Hepatocyte (in vitro differentiated cells): Measurements from ENCODE around the gene FANCB. TPM values are rescaled to one million over a fixed set of nuclear protein-coding genes. Genes with fewer than 3 reads are reported as not detected.

ENCODE experiments used
- DNase-seq: peaks from one replicate; pipeline ENCODE4 v3.0.0-alpha.2; 2016; ENCODE audit warnings: low spot score
- H2AFZ ChIP-seq: fragments of 200-600 bp; sonication (generic); 2 replicates; pipeline ENCODE4 v1.6.0; 2016; ENCODE audit warnings: antibody characterized with exemption, mild to moderate bottlenecking
- H3K27ac ChIP-seq: fragments of 200-600 bp; sonication (generic); 2 replicates; pipeline ENCODE4 v1.5.1; 2016; ENCODE audit warnings: mild to moderate bottlenecking
- H3K27me3 ChIP-seq: fragments of 200-600 bp; sonication (generic); 2 replicates; pipeline ENCODE4 v1.6.1; 2016
- H3K36me3 ChIP-seq: fragments of 200-600 bp; sonication (generic); replicated peaks from 2 replicates; pipeline ENCODE4 v1.5.1; 2016; ENCODE audit warnings: low read depth; ENCODE audit not compliant: insufficient read depth
- H3K4me1 ChIP-seq: fragments of 200-600 bp; sonication (generic); 2 replicates; pipeline ENCODE4 v1.5.1; 2016; ENCODE audit warnings: mild to moderate bottlenecking, moderate library complexity; ENCODE audit not compliant: insufficient read depth
- H3K4me2 ChIP-seq: fragments of 200-600 bp; sonication (generic); 2 replicates; pipeline ENCODE4 v1.6.0; 2016
- H3K4me3 ChIP-seq: fragments of 200-600 bp; sonication (generic); 2 replicates; pipeline ENCODE4 v1.5.1; 2016; ENCODE audit warnings: mild to moderate bottlenecking
- H3K79me2 ChIP-seq: fragments of 200-600 bp; sonication (generic); 2 replicates; pipeline ENCODE4 v1.6.0; 2017; ENCODE audit warnings: mild to moderate bottlenecking
- H3K9me2 ChIP-seq: fragments of 200-600 bp; sonication (generic); replicated peaks from 2 replicates; pipeline ENCODE4 v1.6.0; 2017; ENCODE audit warnings: mild to moderate bottlenecking; ENCODE audit not compliant: insufficient read depth
- H3K9me3 ChIP-seq: fragments of 200-600 bp; sonication (generic); 2 replicates; pipeline ENCODE4 v1.5.1; 2016; ENCODE audit warnings: low read depth, mild to moderate bottlenecking
- H4K20me1 ChIP-seq: fragments of 200-600 bp; sonication (generic); 2 replicates; pipeline ENCODE4 v1.6.0; 2016; ENCODE audit warnings: mild to moderate bottlenecking; ENCODE audit not compliant: insufficient read depth, poor library complexity, severe bottlenecking
- CTCF ChIP-seq: fragments of 200-600 bp; sonication (generic); IDR thresholded peaks from 2 replicates; pipeline ENCODE4 v1.5.1; 2016; ENCODE audit warnings: antibody characterized with exemption, mild to moderate bottlenecking; ENCODE audit not compliant: poor library complexity
- EZH2 ChIP-seq: fragments of 200-600 bp; sonication (generic); IDR thresholded peaks from 2 replicates; pipeline ENCODE4 v1.6.1; 2016; ENCODE audit warnings: antibody characterized with exemption, mild to moderate bottlenecking, borderline replicate concordance
- EZH2phosphoT487 ChIP-seq: fragments of 200-600 bp; sonication (generic); IDR thresholded peaks from one replicate; pipeline ENCODE4 v1.6.1; 2018; ENCODE audit warnings: antibody characterized with exemption, mild to moderate bottlenecking, low read depth, moderate library complexity; ENCODE audit not compliant: unreplicated experiment, severe bottlenecking
- WGBS: methylation state at CpG from one replicate; pipeline ENCODE4 v1.1.6; 2016; ENCODE audit warnings: low lambda C conversion rate; ENCODE audit errors: missing lambda C conversion rate; 5-methylcytosine and 5-hydroxymethylcytosine counted together
- polyA plus RNA-seq: library from polyadenylated mRNA; unstranded; fragments of >200 nt; fragmentation: Nextera tagmentation; extraction: Ambion mirVana; gene quantifications from 2 replicates; pipeline ENCODE4 v1.2.1, GENCODE V29; 2016
- total RNA-seq: library from RNA; depleted of rRNA; stranded (reverse); fragments of >200 nt; gene quantifications from 2 replicates; pipeline ENCODE4 v1.2.3, GENCODE V29; 2014

The FANCB gene
- total and polyA plus RNA-seq, 2 experiments from 2014 or later: 0.89 to 1.9 TPM

- Histone ChIP-seq H3K36me3 (no peaks in the 10 kb centered on the region), H4K20me1 (no peaks in the 10 kb centered on the region), H3K4me2 (no peak overlapping the region), H2AFZ (no peak overlapping the region), H3K9me2 (no peaks in the 10 kb centered on the region), H3K27me3 (no peaks in the 10 kb centered on the region), H3K4me3 (no peak overlapping the region), H3K79me2 (no peaks in the 10 kb centered on the region), H3K4me1 (no peaks in the 10 kb centered on the region), H3K27ac (no peak overlapping the region), H3K9me3 (no peaks in the 10 kb centered on the region)
- 71% methylated on average over 2 of the region's 2 CpGs for WGBS
- TF ChIP-seq EZH2phosphoT487: no peak
- TF ChIP-seq CTCF: no peak
- no peak for TF ChIP-seq EZH2
- DNase-seq: no peak
Measured at GRCh38 chrX:14897042-14897441, 24.2 kb upstream of the FANCB start.

- H3K27me3 ChIP-seq: no peaks in the 10 kb centered on the region
- WGBS: 88% methylated on average over 2 of the region's 2 CpGs
Measured at GRCh38 chrX:14896273-14896672, 23.4 kb upstream of the FANCB start.

GRCh38 chrX:14886252-14886651 is 13.4 kb upstream of the FANCB start:
- TF ChIP-seq CTCF (no peak), EZH2 (no peak), EZH2phosphoT487 (no peak)
- WGBS: 36% methylated on average over 3 of the region's 3 CpGs
- DNase-seq: peak; percentile 3
- no peaks in the 10 kb centered on the region for H3K4me1 ChIP-seq
- H3K36me3 ChIP-seq: no peaks in the 10 kb centered on the region
- H4K20me1 ChIP-seq: no peaks in the 10 kb centered on the region
- H3K79me2 ChIP-seq: no peaks in the 10 kb centered on the region
- no peak overlapping the region for H2AFZ ChIP-seq
- no peak overlapping the region for H3K4me2 ChIP-seq
- no peak overlapping the region for H3K27ac ChIP-seq
- H3K9me3 ChIP-seq: peaks cover 3% of the 10 kb centered on the region
- H3K9me2 ChIP-seq: no peaks in the 10 kb centered on the region
- H3K27me3 ChIP-seq: no peaks in the 10 kb centered on the region
- no peak overlapping the region for H3K4me3 ChIP-seq

More at GRCh38 chrX:14896273-14896672, 23.4 kb upstream of the FANCB start:
- Histone ChIP-seq H3K27ac (no peak overlapping the region), H3K36me3 (no peaks in the 10 kb centered on the region), H2AFZ (no peak overlapping the region), H3K4me3 (no peak overlapping the region), H3K79me2 (no peaks in the 10 kb centered on the region), H3K4me1 (no peaks in the 10 kb centered on the region), H4K20me1 (no peaks in the 10 kb centered on the region), H3K9me2 (no peaks in the 10 kb centered on the region), H3K9me3 (no peaks in the 10 kb centered on the region), H3K4me2 (no peak overlapping the region)
- DNase-seq: no peak
- TF ChIP-seq CTCF (no peak), EZH2phosphoT487 (no peak), EZH2 (no peak)

GRCh38 chrX:14884714-14885113 is 11.8 kb upstream of the FANCB start:
- Histone ChIP-seq H3K4me2 (no peak overlapping the region), H3K4me3 (no peak overlapping the region), H3K9me3 (peaks cover 3% of the 10 kb centered on the region), H3K9me2 (no peaks in the 10 kb centered on the region), H4K20me1 (no peaks in the 10 kb centered on the region), H3K79me2 (peaks cover 2% of the 10 kb centered on the region), H3K27ac (no peak overlapping the region), H3K27me3 (no peaks in the 10 kb centered on the region), H2AFZ (no peak overlapping the region), H3K36me3 (no peaks in the 10 kb centered on the region), H3K4me1 (no peaks in the 10 kb centered on the region)
- TF ChIP-seq EZH2: no peak
- TF ChIP-seq EZH2phosphoT487: no peak
- no peak for TF ChIP-seq CTCF
- WGBS: 85% methylated on average over 1 of the region's 1 CpG
- no peak for DNase-seq
